ENCODE results near the gene TPP2. TPM values are rescaled to one million over a fixed set of nuclear protein-coding genes. Genes with fewer than 3 reads are reported as not detected.

Gene TPP2
- total and polyA plus RNA-seq, 4 donors: 14.0 to 55.6 (median 22.4) TPM

DNA sequence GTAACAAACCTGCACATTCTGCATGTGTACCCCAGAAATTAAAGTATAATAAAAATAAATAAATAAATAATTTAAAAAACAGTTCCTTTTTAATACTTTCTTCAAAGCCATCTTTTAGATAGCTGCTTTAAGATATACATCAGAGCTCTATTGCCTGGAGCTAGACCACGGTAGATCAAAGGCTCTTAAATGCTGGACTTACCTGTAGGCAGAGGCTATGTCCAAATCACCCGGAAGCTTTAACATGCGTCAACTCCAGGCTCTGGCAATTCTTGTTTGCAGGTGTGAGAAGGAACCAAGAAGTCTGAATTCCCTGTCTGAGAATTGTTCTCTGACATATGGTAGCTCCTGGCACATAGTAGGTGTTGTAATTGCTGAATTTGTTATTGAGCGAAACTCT is 99.7 kb downstream of the TPP2 start:
- H3K9me3 ChIP-seq (ENCODE audit: control insufficient read depth in 4 of 4, low read length in 3 of 4): peaks cover 0 to 6% (median 5%) of the 10 kb centered on the region in 4 donors
- no peak for DNase-seq (ENCODE audit: low spot score)
- peaks cover 0 to 3% (median 0%) of the 10 kb centered on the region in 4 donors for H3K27me3 ChIP-seq (ENCODE audit: control insufficient read depth in 4 of 4, insufficient read depth in 4 of 4, low read length in 3 of 4)
- 86% methylated on average over 4 of the region's 4 CpGs for WGBS
- TF ChIP-seq, protein P1, sequence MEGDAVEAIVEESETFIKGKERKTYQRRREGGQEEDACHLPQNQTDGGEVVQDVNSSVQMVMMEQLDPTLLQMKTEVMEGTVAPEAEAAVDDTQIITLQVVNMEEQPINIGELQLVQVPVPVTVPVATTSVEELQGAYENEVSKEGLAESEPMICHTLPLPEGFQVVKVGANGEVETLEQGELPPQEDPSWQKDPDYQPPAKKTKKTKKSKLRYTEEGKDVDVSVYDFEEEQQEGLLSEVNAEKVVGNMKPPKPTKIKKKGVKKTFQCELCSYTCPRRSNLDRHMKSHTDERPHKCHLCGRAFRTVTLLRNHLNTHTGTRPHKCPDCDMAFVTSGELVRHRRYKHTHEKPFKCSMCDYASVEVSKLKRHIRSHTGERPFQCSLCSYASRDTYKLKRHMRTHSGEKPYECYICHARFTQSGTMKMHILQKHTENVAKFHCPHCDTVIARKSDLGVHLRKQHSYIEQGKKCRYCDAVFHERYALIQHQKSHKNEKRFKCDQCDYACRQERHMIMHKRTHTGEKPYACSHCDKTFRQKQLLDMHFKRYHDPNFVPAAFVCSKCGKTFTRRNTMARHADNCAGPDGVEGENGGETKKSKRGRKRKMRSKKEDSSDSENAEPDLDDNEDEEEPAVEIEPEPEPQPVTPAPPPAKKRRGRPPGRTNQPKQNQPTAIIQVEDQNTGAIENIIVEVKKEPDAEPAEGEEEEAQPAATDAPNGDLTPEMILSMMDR (IDR thresholded peaks at IDR 0.05; ENCODE audit: low read depth, low read length, missing input control): no peak
- TF ChIP-seq, protein P2, sequence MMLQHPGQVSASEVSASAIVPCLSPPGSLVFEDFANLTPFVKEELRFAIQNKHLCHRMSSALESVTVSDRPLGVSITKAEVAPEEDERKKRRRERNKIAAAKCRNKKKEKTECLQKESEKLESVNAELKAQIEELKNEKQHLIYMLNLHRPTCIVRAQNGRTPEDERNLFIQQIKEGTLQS (IDR thresholded peaks at IDR 0.05): no peak
- TF ChIP-seq GABPA (IDR thresholded peaks at IDR 0.05 in 1 of 2, conservative IDR thresholded peaks at IDR 0.05 in 1 of 2) (no peak), JUND (IDR thresholded peaks at IDR 0.05) (no peak), EGR1 (IDR thresholded peaks at IDR 0.05; ENCODE audit: low read depth in 2 of 2) (no peak), FOXA2 (IDR thresholded peaks at IDR 0.05) (no peak), RXRA (IDR thresholded peaks at IDR 0.05) (no peak), HNF4G (IDR thresholded peaks at IDR 0.05) (no peak), SP1 (IDR thresholded peaks at IDR 0.05) (no peak), YY1 (IDR thresholded peaks at IDR 0.05) (no peak), HNF4A (conservative IDR thresholded peaks at IDR 0.05) (no peak), TAF1 (conservative IDR thresholded peaks at IDR 0.05) (no peak), FOXA1 (IDR thresholded peaks at IDR 0.05) (no peak), NR2F2 (IDR thresholded peaks at IDR 0.05) (no peak), RAD21 (IDR thresholded peaks at IDR 0.05) (no peak)
- TF ChIP-seq, protein P3, sequence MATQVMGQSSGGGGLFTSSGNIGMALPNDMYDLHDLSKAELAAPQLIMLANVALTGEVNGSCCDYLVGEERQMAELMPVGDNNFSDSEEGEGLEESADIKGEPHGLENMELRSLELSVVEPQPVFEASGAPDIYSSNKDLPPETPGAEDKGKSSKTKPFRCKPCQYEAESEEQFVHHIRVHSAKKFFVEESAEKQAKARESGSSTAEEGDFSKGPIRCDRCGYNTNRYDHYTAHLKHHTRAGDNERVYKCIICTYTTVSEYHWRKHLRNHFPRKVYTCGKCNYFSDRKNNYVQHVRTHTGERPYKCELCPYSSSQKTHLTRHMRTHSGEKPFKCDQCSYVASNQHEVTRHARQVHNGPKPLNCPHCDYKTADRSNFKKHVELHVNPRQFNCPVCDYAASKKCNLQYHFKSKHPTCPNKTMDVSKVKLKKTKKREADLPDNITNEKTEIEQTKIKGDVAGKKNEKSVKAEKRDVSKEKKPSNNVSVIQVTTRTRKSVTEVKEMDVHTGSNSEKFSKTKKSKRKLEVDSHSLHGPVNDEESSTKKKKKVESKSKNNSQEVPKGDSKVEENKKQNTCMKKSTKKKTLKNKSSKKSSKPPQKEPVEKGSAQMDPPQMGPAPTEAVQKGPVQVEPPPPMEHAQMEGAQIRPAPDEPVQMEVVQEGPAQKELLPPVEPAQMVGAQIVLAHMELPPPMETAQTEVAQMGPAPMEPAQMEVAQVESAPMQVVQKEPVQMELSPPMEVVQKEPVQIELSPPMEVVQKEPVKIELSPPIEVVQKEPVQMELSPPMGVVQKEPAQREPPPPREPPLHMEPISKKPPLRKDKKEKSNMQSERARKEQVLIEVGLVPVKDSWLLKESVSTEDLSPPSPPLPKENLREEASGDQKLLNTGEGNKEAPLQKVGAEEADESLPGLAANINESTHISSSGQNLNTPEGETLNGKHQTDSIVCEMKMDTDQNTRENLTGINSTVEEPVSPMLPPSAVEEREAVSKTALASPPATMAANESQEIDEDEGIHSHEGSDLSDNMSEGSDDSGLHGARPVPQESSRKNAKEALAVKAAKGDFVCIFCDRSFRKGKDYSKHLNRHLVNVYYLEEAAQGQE (IDR thresholded peaks at IDR 0.05): no peak
- TF ChIP-seq, protein P4, sequence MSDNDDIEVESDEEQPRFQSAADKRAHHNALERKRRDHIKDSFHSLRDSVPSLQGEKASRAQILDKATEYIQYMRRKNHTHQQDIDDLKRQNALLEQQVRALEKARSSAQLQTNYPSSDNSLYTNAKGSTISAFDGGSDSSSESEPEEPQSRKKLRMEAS (IDR thresholded peaks at IDR 0.05): no peak
- TF ChIP-seq, protein P5, sequence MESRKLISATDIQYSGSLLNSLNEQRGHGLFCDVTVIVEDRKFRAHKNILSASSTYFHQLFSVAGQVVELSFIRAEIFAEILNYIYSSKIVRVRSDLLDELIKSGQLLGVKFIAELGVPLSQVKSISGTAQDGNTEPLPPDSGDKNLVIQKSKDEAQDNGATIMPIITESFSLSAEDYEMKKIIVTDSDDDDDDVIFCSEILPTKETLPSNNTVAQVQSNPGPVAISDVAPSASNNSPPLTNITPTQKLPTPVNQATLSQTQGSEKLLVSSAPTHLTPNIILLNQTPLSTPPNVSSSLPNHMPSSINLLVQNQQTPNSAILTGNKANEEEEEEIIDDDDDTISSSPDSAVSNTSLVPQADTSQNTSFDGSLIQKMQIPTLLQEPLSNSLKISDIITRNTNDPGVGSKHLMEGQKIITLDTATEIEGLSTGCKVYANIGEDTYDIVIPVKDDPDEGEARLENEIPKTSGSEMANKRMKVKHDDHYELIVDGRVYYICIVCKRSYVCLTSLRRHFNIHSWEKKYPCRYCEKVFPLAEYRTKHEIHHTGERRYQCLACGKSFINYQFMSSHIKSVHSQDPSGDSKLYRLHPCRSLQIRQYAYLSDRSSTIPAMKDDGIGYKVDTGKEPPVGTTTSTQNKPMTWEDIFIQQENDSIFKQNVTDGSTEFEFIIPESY (IDR thresholded peaks at IDR 0.05): no peak
- H3K4me1 ChIP-seq (ENCODE audit: control insufficient read depth in 4 of 4, insufficient read depth in 4 of 4, low read length in 3 of 4): no peaks in the 10 kb centered on the region
- no peaks in the 10 kb centered on the region for H3K36me3 ChIP-seq (ENCODE audit: control insufficient read depth in 4 of 4, insufficient read depth in 3 of 4, low read depth in 1 of 4, low read length in 3 of 4)
- no peak overlapping the region for H3K9ac ChIP-seq (ENCODE audit: low read depth in 1 of 2, low read length in 2 of 2)
- no peak overlapping the region for H3K4me3 ChIP-seq (ENCODE audit: low read depth in 1 of 3, low read length in 3 of 3)
- no peak overlapping the region for H3K27ac ChIP-seq (ENCODE audit: low read depth in 1 of 2, low read length in 2 of 2)

Data from liver (tissue), 9 donors.